Heart left ventricle (tissue), 13 donors: ENCODE data around the gene MEA1.

Experiments
- POLR2A ChIP-seq, 2 donors: fragments of 450-650 bp; IDR thresholded peaks; one replicate each; pipeline ENCODE4 v1.6.1; 2017; ENCODE audit warnings: antibody characterized with exemption in 2 of 2, mild to moderate bottlenecking in 2 of 2, moderate library complexity in 2 of 2
- TF ChIP-seq, protein P1 (sequence below), 12 donors: fragments of 200-600 bp; sonication (generic) in 4 of 12; IDR thresholded peaks; one replicate each; pipeline versions ENCODE4 v1.5.0 to v1.8.0; 2018 to 2022; ENCODE audit warnings: antibody characterized with exemption in 12 of 12, mild to moderate bottlenecking in 5 of 12
- donor health status: ischemic (EF 13 %, LVEDD 7.1; RV severe dilation, severe dysfunction).
- donor health status: DM: no; HTN: yes; CAD: no.
- donor health status: DM: no; HTN: no; CAD: no.
- donor health status: ischemic (EF 25% LVEDD 6.9; RV normal size, moderate dysfunction).
- donor health status: ischemic (EF 25% LVEDD 5.7; RV mildly dilated, moderate dysfunction).
- donor health status: ischemic (EF 35%, LVEDD 5.7; RV mildly dilated, moderate dysfunction).
- donor health status: nonischemic (EF 11% LVEDD 7.7; RV severe dilation, severe dysfunction).
- donor health status: DM: yes; HTN: yes; CAD: no.
- donor health status: PGD.
- donor health status: ischemic (EF 29% LVEDD 5.4; RV normal size, mild dysfunction).
- donor health status: nonischemic (EF 23%, LVEDD 6.1; RV moderate dilation, normal function).

DNA sequence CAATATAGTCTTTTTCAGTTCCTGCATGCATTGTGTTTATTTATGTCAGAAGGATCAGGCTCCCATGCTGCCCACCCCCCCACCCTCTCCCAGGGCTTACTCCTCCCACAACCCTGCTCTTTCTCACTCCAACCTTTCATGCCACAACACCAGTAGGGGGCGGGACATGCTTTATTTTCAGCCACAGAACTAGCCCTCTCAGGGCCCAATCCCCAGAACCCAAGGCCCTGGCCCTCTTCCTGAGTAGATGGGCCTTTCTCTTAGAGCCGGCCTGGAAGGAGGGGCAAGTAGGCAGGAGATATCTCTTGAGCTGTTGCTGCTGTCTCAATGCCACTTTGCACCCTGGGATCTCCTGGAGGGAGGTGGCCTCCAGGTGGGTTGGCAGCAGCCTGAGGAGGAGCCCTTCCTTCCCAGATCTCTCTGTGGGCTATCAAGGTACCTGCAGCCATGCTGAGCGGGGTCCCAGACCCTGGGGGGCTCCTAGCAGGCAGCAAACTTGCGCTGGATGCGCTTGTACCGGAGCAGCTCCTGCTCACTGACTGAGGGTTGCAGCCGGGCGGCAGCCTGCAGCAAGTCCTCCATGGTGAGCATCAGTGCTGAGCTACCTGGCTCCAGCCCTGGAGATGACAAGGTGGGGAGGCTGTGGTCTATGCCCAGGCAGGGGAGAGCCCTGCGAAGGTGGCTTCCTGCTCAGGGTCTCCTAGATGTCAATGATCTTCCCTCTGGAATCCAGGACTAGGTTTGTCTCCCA, 49.7 kb downstream of the MEA1 start:
- TF ChIP-seq, protein P1, sequence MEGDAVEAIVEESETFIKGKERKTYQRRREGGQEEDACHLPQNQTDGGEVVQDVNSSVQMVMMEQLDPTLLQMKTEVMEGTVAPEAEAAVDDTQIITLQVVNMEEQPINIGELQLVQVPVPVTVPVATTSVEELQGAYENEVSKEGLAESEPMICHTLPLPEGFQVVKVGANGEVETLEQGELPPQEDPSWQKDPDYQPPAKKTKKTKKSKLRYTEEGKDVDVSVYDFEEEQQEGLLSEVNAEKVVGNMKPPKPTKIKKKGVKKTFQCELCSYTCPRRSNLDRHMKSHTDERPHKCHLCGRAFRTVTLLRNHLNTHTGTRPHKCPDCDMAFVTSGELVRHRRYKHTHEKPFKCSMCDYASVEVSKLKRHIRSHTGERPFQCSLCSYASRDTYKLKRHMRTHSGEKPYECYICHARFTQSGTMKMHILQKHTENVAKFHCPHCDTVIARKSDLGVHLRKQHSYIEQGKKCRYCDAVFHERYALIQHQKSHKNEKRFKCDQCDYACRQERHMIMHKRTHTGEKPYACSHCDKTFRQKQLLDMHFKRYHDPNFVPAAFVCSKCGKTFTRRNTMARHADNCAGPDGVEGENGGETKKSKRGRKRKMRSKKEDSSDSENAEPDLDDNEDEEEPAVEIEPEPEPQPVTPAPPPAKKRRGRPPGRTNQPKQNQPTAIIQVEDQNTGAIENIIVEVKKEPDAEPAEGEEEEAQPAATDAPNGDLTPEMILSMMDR (IDR thresholded peaks at IDR 0.05) = peak in 2 of 12 donors; percentile 8 to 10
- TF ChIP-seq POLR2A (IDR thresholded peaks at IDR 0.05) = no peak
